SK-N-SH (cell line): Measurements from ENCODE around the gene RAMP2. TPM values are rescaled to one million over a fixed set of nuclear protein-coding genes. Genes with fewer than 3 reads are reported as not detected.

Experiments used
- CTCF ChIA-PET: fragments of 300-600, 350-600 bp; formaldehyde crosslinking; extraction: SDS; loops from one replicate; lab custom pipeline; 2021; lab: Yijun Ruan, JAX
- POLR2A ChIA-PET: fragments of 350-600 bp; sonication (Branson Sonifier 250); formaldehyde crosslinking; extraction: SDS; loops from one replicate; lab custom pipeline; 2020; ENCODE audit warnings: antibody characterized with exemption, inconsistent platforms; lab: Yijun Ruan, JAX
- DNase-seq: peaks from one replicate; pipeline ENCODE4 v3.0.0; 2012
- H2AFZ ChIP-seq: fragments of 200-600 bp; sonication (generic); 2 replicates; pipeline ENCODE4 v1.8.1; 2016; ENCODE audit warnings: antibody characterized with exemption, mild to moderate bottlenecking, low read depth
- H3F3A ChIP-seq: fragments of 200-600 bp; sonication (generic); replicated peaks from 2 replicates; pipeline ENCODE3; 2016; ENCODE audit warnings: antibody characterized with exemption, mild to moderate bottlenecking; ENCODE audit not compliant: insufficient read depth
- H3K27ac ChIP-seq, 2 experiments: fragments of 200-500 bp in 1 of 2; fragments of 200-600 bp in 1 of 2; sonication (Bioruptor generic) in 1 of 2; sonication (generic), shearing (Covaris generic) in 1 of 2; 2 replicates each; pipeline versions ENCODE4 v1.5.1 to v1.6.1; 2014 to 2016; ENCODE audit warnings: low read depth in 2 of 2, inconsistent platforms in 1 of 2, low read length in 1 of 2, mild to moderate bottlenecking in 1 of 2, mixed read lengths in 1 of 2
- H3K27me3 ChIP-seq: fragments of 200-600 bp; sonication (generic), shearing (Covaris generic); 2 replicates; pipeline ENCODE4 v1.6.1; 2016; ENCODE audit warnings: mixed run types; ENCODE audit not compliant: insufficient read depth
- H3K36me3 ChIP-seq, 2 experiments: fragments of 200-500 bp in 1 of 2; fragments of 200-600 bp in 1 of 2; sonication (Bioruptor generic) in 1 of 2; sonication (generic) in 1 of 2; replicated peaks in 1 of 2; 2 replicates each; pipeline versions ENCODE3 to v1.5.1; 2014 to 2016; ENCODE audit warnings: low read length in 1 of 2, mild to moderate bottlenecking in 1 of 2; ENCODE audit not compliant: insufficient read depth in 2 of 2, control insufficient read depth in 1 of 2
- H3K4me1 ChIP-seq, 2 experiments: fragments of 200-500 bp in 1 of 2; fragments of 200-600 bp in 1 of 2; sonication (Bioruptor generic) in 1 of 2; sonication (generic), shearing (Covaris generic) in 1 of 2; 2 replicates each; pipeline versions ENCODE4 v1.5.1 to v1.6.1; 2014 to 2016; ENCODE audit warnings: low read depth in 1 of 2, low read length in 1 of 2, mixed run types in 1 of 2; ENCODE audit not compliant: insufficient read depth in 2 of 2, control insufficient read depth in 1 of 2
- H3K4me2 ChIP-seq: fragments of 200-600 bp; sonication (generic), shearing (Covaris generic); 2 replicates; pipeline ENCODE4 v1.6.1; 2017; ENCODE audit warnings: mixed run types
- H3K4me3 ChIP-seq, 2 experiments: fragments of 200-500 bp in 1 of 2; fragments of 200-600 bp in 1 of 2; sonication (Bioruptor generic) in 1 of 2; sonication (generic), shearing (Covaris generic) in 1 of 2; 2 replicates each; pipeline versions ENCODE4 v1.5.1 to v1.8.1; 2014 to 2016; ENCODE audit warnings: low read depth in 2 of 2, inconsistent platforms in 1 of 2, low read length in 1 of 2, mild to moderate bottlenecking in 1 of 2, mixed read lengths in 1 of 2, moderate library complexity in 1 of 2
- H3K79me2 ChIP-seq: fragments of 200-600 bp; sonication (generic); 2 replicates; pipeline ENCODE4 v1.8.1; 2017; ENCODE audit warnings: mild to moderate bottlenecking; ENCODE audit not compliant: insufficient read depth
- H3K9ac ChIP-seq: fragments of 200-600 bp; sonication (generic); 2 replicates; pipeline ENCODE4 v1.6.1; 2017; ENCODE audit warnings: mixed run types
- H3K9me2 ChIP-seq: fragments of 200-600 bp; sonication (generic); 2 replicates; pipeline ENCODE4 v1.6.1; 2017; ENCODE audit warnings: mixed run types
- H3K9me3 ChIP-seq: fragments of 200-600 bp; sonication (generic); 2 replicates; pipeline ENCODE4 v1.6.1; 2017; ENCODE audit warnings: mixed run types, mild to moderate bottlenecking, moderate library complexity
- H4K20me1 ChIP-seq: fragments of 200-600 bp; sonication (generic); 2 replicates; pipeline ENCODE4 v1.6.1; 2017; ENCODE audit warnings: mild to moderate bottlenecking, mixed run types; ENCODE audit not compliant: insufficient read depth
- FOSL2 ChIP-seq: IDR thresholded peaks from 2 replicates; pipeline ENCODE4 v1.4.0; 2012; ENCODE audit warnings: low read depth, mild to moderate bottlenecking, moderate library complexity, borderline replicate concordance
- FOXJ3 ChIP-seq: sonication (generic); formaldehyde crosslinking; IDR thresholded peaks from 2 replicates; pipeline ENCODE4 v1.5.1; 2020; ENCODE audit warnings: mild to moderate bottlenecking, missing genetic modification reagents
- GABPA ChIP-seq: IDR thresholded peaks from 2 replicates; pipeline ENCODE4 v1.4.0; 2012; ENCODE audit warnings: low read depth, mild to moderate bottlenecking
- JUND ChIP-seq: IDR thresholded peaks from 2 replicates; pipeline ENCODE4 v1.4.0; 2012
- MEF2A ChIP-seq: IDR thresholded peaks from 2 replicates; pipeline ENCODE4 v1.4.0; 2012; ENCODE audit warnings: low read depth, borderline replicate concordance
- MXI1 ChIP-seq: IDR thresholded peaks from 2 replicates; pipeline ENCODE4 v1.6.1; 2012; ENCODE audit warnings: mild to moderate bottlenecking, low read depth, low read length, improper control_type of control experiment
- NFIC ChIP-seq: IDR thresholded peaks from 2 replicates; pipeline ENCODE4 v1.4.0; 2012; ENCODE audit warnings: borderline replicate concordance
- NRF1 ChIP-seq: IDR thresholded peaks from 2 replicates; pipeline ENCODE4 v1.6.1; 2012; ENCODE audit warnings: low read depth, mild to moderate bottlenecking, low read length
- POLR2AphosphoS5 ChIP-seq: IDR thresholded peaks from 2 replicates; pipeline ENCODE4 v1.6.1; 2012; ENCODE audit warnings: low read depth, low read length
- RCOR1 ChIP-seq: fragments of 150-350 bp; IDR thresholded peaks from 2 replicates; pipeline ENCODE4 v1.6.1; 2017; ENCODE audit warnings: antibody characterized with exemption, low read length
- RXRA ChIP-seq: IDR thresholded peaks from 2 replicates; pipeline ENCODE4 v1.4.0; 2012; ENCODE audit warnings: low read depth, mild to moderate bottlenecking, borderline replicate concordance
- WGBS: methylation state at CpG from one replicate; pipeline ENCODE4 v1.1.6; 2017; ENCODE audit warnings: low lambda C conversion rate; 5-methylcytosine and 5-hydroxymethylcytosine counted together
- polyA plus RNA-seq, 3 experiments: library from polyadenylated mRNA; depleted of rRNA; stranded (reverse); fragments of >200 nt; gene quantifications; 2 replicates each; pipeline ENCODE4 v1.2.3, GENCODE V29; 2012
- TF ChIP-seq, protein P1 (sequence below): fragments of 150-350 bp; IDR thresholded peaks from 2 replicates; pipeline ENCODE4 v1.6.1; 2017; ENCODE audit warnings: antibody characterized with exemption, low read length, low read depth, borderline replicate concordance
- TF ChIP-seq, protein P2 (sequence below): fragments of 200-600 bp; sonication (generic); IDR thresholded peaks from 2 replicates; pipeline ENCODE4 v1.6.1; 2017; ENCODE audit warnings: antibody characterized with exemption, mild to moderate bottlenecking, moderate library complexity

RAMP2 gene
- polyA plus RNA-seq, 1 of the 3 experiments (the other 2 are of a cell fraction) = 3.0 TPM

DNA sequence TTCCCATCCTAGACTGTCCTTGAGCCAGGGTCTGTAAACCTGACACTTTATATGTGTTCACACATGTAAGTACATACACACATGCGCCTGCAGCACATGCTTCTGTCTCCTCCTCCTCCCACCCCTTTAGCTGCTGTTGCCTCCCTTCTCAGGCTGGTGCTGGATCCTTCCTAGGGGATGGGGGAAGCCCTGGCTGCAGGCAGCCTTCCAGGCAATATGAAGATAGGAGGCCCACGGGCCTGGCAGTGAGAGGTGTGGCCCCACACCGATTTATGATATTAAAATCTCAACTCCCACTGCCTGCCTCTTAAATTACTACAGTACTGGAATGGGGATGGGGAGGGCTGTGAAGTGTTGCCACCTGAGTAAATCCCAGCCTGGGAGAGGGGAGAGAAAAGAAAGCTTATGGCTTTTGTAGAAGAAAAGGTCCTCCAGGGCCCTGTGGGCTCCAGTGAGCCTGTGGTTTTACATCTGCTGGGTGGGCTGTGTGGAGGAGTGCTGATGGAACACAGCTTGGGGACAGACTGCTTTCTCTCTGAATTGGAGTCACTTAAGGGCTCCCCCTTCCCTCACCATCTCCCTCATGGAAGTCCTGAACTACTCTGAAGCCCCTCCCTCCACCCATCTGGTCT is 18.4 kb downstream of the RAMP2 start (continued):
- TF ChIP-seq, protein P1, sequence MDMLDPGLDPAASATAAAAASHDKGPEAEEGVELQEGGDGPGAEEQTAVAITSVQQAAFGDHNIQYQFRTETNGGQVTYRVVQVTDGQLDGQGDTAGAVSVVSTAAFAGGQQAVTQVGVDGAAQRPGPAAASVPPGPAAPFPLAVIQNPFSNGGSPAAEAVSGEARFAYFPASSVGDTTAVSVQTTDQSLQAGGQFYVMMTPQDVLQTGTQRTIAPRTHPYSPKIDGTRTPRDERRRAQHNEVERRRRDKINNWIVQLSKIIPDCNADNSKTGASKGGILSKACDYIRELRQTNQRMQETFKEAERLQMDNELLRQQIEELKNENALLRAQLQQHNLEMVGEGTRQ = no peak
- TF ChIP-seq RCOR1 = no peak
- no peak for TF ChIP-seq FOSL2
- TF ChIP-seq FOXJ3 (CRISPR knock-in tag) = no peak
- TF ChIP-seq MXI1 = no peak
- TF ChIP-seq NRF1 = no peak
- TF ChIP-seq NFIC = no peak
- TF ChIP-seq GABPA = no peak
- TF ChIP-seq, protein P2, sequence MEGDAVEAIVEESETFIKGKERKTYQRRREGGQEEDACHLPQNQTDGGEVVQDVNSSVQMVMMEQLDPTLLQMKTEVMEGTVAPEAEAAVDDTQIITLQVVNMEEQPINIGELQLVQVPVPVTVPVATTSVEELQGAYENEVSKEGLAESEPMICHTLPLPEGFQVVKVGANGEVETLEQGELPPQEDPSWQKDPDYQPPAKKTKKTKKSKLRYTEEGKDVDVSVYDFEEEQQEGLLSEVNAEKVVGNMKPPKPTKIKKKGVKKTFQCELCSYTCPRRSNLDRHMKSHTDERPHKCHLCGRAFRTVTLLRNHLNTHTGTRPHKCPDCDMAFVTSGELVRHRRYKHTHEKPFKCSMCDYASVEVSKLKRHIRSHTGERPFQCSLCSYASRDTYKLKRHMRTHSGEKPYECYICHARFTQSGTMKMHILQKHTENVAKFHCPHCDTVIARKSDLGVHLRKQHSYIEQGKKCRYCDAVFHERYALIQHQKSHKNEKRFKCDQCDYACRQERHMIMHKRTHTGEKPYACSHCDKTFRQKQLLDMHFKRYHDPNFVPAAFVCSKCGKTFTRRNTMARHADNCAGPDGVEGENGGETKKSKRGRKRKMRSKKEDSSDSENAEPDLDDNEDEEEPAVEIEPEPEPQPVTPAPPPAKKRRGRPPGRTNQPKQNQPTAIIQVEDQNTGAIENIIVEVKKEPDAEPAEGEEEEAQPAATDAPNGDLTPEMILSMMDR = no peak
- no peak for TF ChIP-seq JUND

DNA sequence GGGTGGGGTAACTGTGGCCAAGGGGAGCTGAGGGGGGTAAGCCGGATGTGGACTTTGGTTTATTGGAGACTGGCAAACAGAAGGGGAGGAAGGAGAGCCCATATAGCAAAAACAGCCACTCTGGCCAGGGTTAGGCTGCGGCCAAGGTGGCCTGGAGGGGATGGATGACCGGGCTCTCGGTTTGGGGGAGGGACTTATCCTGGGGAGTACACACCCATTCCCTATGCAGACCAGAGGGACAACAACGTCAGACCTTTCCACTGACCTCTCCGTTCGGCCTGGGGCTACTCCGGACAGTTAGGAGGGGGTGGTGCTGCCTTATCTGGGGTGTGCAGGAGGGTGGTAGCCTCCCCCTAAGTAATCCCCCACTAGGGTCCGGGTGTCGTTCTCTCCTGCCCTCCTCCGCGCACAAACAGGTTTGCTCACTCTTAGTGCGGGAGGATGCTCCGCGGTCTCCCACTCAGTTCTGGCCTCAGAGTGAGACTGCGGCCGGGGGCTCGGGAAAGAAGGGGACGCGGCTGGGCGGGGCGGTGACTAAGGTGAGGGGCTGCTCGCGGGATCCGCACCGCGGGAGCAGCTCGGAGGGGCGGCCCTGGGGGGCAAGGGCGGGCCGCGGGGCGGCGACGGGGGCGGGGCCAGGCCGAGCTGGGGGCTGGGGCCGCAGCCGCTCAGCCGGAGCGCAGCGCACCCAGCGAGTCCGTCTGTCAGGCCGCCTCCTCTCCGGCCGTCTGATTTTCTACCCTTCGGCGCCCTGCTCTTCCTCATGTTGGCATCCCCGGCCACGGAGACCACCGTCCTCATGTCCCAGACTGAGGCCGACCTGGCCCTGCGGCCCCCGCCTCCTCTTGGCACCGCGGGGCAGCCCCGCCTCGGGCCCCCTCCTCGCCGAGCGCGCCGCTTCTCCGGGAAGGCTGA is 19.2 kb downstream of the RAMP2 start, which contains the start of gene WNK4:
TSS of gene WNK4 (plus strand) at position 675 of the 915 bp plus-strand sequence. CDS start at position 764, 89 bp downstream.
- Histone ChIP-seq H4K20me1 (no peaks in the 10 kb centered on the region), H3K27me3 (no peaks in the 10 kb centered on the region), H3K9me2 (no peaks in the 10 kb centered on the region), H3K79me2 (peaks cover 48% of the 10 kb centered on the region), H3K4me2 (peak within 1 kb of the TSS; percentile 98), H3K4me3 (peak within 1 kb of the TSS; percentile 61 to 84), H3K27ac (peak within 1 kb of the TSS in 1 of 2 experiments; percentile 46; a peak in 3 of 4 replicates), H3K9ac (peak within 1 kb of the TSS; percentile 87), H3F3A (peaks cover 15% of the 10 kb centered on the region), H3K4me1 (peaks cover 14 to 17% of the 10 kb centered on the region in 2 experiments; a peak in 3 of 4 replicates), H2AFZ (peak within 1 kb of the TSS; percentile 67; the same call in 1 of the 2 replicates), H3K9me3 (no peaks in the 10 kb centered on the region), H3K36me3 (peaks cover 25 to 38% of the 10 kb centered on the region in 2 experiments)
- peak; percentile 89 for DNase-seq
- WGBS = 30% methylated on average over 51 of the region's 65 CpGs
- no peak for TF ChIP-seq MEF2A
- peak; percentile 68 for TF ChIP-seq POLR2AphosphoS5
- no peak for TF ChIP-seq RXRA
- CTCF ChIA-PET = interaction anchor here (1.0 to 1.8 kb wide), 4 partner anchors 17 to 202 kb away, joined by 3 to 7 read pairs (median 4); no protein-coding TSS in a partner anchor
- POLR2A ChIA-PET = interaction anchor here (0.5 to 1.4 kb wide), 2 partner anchors 18 to 251 kb away, joined by 3 to 4 read pairs; partner anchors contain the start of genes CNTD1 and COA3
